WTC11 (cell line): ENCODE measurements around the gene TANGO2.

ENCODE experiments used
- ATF1 ChIP-seq: sonication (generic); formaldehyde crosslinking; IDR thresholded peaks from 2 replicates; pipeline ENCODE4 v1.8.1; 2023; ENCODE audit warnings: mild to moderate bottlenecking, moderate library complexity, missing genetic modification reagents
- TEAD1 ChIP-seq: sonication (generic); formaldehyde crosslinking; IDR thresholded peaks from 2 replicates; pipeline ENCODE4 v1.8.0; 2022; ENCODE audit warnings: mild to moderate bottlenecking, missing genetic modification reagents
- ZNF121 ChIP-seq: sonication (generic); formaldehyde crosslinking; IDR thresholded peaks from 2 replicates; pipeline ENCODE4 v1.8.0; 2023; ENCODE audit warnings: missing genetic modification reagents
- TF ChIP-seq, protein P1 (sequence below): fragments of 200-600 bp; IDR thresholded peaks from 2 replicates; pipeline ENCODE4 v1.8.0; 2022; ENCODE audit warnings: antibody characterized with exemption

DNA sequence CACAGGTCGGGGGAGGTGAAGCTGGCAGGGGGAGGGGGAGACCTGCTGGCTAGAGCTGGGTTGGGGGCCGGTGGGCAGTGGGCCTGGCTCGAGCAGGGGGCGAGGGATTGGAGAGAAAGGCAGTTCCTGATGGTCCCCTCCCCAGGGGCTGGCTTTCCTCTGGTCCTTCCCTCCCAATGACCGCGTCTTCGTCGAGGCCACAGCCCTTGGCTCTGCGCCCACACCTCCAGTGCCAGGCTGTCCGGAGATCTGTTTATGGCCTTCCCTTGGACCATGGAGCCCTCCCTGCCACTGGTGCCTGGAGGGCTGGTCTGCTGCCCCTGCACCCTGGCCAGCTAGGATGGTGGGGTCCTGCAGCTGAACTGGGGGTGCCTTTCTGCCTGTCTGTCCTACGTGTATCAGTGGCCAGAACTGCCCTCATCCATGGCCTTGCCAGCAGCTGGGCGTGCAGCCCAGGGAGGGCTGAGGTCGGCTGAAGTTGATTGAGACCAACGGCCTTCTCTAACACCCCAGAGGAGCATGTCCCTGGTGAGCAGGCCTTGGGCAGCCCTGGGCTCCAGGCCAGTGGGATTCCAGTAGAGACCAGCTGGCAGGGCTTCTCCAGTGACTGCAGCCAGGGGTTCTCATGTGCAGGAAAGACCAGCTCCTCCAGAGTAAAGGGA lies 12.3 kb downstream of the TANGO2 start:
- no peak for TF ChIP-seq ATF1 (CRISPR knock-in tag)
- TF ChIP-seq TEAD1: no peak
- TF ChIP-seq, protein P1, sequence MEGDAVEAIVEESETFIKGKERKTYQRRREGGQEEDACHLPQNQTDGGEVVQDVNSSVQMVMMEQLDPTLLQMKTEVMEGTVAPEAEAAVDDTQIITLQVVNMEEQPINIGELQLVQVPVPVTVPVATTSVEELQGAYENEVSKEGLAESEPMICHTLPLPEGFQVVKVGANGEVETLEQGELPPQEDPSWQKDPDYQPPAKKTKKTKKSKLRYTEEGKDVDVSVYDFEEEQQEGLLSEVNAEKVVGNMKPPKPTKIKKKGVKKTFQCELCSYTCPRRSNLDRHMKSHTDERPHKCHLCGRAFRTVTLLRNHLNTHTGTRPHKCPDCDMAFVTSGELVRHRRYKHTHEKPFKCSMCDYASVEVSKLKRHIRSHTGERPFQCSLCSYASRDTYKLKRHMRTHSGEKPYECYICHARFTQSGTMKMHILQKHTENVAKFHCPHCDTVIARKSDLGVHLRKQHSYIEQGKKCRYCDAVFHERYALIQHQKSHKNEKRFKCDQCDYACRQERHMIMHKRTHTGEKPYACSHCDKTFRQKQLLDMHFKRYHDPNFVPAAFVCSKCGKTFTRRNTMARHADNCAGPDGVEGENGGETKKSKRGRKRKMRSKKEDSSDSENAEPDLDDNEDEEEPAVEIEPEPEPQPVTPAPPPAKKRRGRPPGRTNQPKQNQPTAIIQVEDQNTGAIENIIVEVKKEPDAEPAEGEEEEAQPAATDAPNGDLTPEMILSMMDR: no peak
- no peak for TF ChIP-seq ZNF121
